Ishikawa (cell line): Measurements from ENCODE around the gene TTC16.

Source experiments
- CEBPB ChIP-seq: IDR thresholded peaks from 2 replicates; pipeline ENCODE4 v1.6.1; 2012
- CREB1 ChIP-seq: IDR thresholded peaks from 2 replicates; pipeline ENCODE4 v1.6.1; 2012; ENCODE audit warnings: low read depth
- EGR1 ChIP-seq: IDR thresholded peaks from 2 replicates; pipeline ENCODE4 v1.6.1; 2012
- EP300 ChIP-seq: IDR thresholded peaks from 2 replicates; pipeline ENCODE4 v1.6.1; 2012; ENCODE audit warnings: borderline replicate concordance
- FOXM1 ChIP-seq: IDR thresholded peaks from 2 replicates; pipeline ENCODE4 v1.6.1; 2012; ENCODE audit warnings: low read depth, borderline replicate concordance
- NFIC ChIP-seq: IDR thresholded peaks from 2 replicates; pipeline ENCODE4 v1.6.1; 2012
- RAD21 ChIP-seq: IDR thresholded peaks from 2 replicates; pipeline ENCODE4 v1.6.1; 2012; ENCODE audit warnings: low read depth
- TAF1 ChIP-seq: IDR thresholded peaks from 2 replicates; pipeline ENCODE4 v1.6.1; 2012; ENCODE audit warnings: low read depth, mild to moderate bottlenecking
- TCF12 ChIP-seq: IDR thresholded peaks from 2 replicates; pipeline ENCODE4 v1.6.1; 2012; ENCODE audit warnings: low read depth
- TEAD4 ChIP-seq: IDR thresholded peaks from 2 replicates; pipeline ENCODE4 v1.6.1; 2012
- YY1 ChIP-seq: IDR thresholded peaks from 2 replicates; pipeline ENCODE4 v1.6.1; 2012; ENCODE audit warnings: low read depth
- ZBTB7A ChIP-seq: IDR thresholded peaks from 2 replicates; pipeline ENCODE4 v1.6.1; 2012; ENCODE audit warnings: low read depth
- TF ChIP-seq, protein P1 (sequence below): IDR thresholded peaks from 2 replicates; pipeline ENCODE4 v1.6.1; 2012; ENCODE audit warnings: low read depth, mild to moderate bottlenecking
- TF ChIP-seq, protein P2 (sequence below): IDR thresholded peaks from 2 replicates; pipeline ENCODE4 v1.6.1; 2012
- TF ChIP-seq, protein P3 (sequence below): IDR thresholded peaks from 2 replicates; pipeline ENCODE4 v1.6.1; 2012

The TTC16 gene

DNA sequence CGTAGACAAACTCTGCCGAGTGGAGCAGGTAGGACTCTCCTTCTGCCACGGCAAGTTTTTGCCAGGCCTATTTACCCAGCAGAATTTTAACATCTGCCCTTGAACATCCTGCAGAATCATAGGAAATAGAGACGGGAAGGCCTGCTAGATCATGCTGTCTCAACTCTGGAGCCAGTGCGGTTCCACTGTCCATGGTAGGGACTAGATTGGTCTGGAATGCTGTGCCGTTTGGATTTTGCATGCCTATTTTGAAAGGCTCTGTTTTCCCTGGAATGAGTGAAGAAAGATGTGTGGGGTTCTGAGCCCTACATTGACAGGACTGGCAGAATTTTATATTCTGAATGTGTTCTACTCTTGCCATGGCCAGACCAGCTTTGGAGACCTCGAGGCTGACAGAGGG, 42.6 kb upstream of the TTC16 start:
- TF ChIP-seq CREB1: no peak
- TF ChIP-seq, protein P1, sequence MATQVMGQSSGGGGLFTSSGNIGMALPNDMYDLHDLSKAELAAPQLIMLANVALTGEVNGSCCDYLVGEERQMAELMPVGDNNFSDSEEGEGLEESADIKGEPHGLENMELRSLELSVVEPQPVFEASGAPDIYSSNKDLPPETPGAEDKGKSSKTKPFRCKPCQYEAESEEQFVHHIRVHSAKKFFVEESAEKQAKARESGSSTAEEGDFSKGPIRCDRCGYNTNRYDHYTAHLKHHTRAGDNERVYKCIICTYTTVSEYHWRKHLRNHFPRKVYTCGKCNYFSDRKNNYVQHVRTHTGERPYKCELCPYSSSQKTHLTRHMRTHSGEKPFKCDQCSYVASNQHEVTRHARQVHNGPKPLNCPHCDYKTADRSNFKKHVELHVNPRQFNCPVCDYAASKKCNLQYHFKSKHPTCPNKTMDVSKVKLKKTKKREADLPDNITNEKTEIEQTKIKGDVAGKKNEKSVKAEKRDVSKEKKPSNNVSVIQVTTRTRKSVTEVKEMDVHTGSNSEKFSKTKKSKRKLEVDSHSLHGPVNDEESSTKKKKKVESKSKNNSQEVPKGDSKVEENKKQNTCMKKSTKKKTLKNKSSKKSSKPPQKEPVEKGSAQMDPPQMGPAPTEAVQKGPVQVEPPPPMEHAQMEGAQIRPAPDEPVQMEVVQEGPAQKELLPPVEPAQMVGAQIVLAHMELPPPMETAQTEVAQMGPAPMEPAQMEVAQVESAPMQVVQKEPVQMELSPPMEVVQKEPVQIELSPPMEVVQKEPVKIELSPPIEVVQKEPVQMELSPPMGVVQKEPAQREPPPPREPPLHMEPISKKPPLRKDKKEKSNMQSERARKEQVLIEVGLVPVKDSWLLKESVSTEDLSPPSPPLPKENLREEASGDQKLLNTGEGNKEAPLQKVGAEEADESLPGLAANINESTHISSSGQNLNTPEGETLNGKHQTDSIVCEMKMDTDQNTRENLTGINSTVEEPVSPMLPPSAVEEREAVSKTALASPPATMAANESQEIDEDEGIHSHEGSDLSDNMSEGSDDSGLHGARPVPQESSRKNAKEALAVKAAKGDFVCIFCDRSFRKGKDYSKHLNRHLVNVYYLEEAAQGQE: peak; percentile 52; the same call in 1 of the 2 replicates
- TF ChIP-seq CEBPB: no peak

DNA sequence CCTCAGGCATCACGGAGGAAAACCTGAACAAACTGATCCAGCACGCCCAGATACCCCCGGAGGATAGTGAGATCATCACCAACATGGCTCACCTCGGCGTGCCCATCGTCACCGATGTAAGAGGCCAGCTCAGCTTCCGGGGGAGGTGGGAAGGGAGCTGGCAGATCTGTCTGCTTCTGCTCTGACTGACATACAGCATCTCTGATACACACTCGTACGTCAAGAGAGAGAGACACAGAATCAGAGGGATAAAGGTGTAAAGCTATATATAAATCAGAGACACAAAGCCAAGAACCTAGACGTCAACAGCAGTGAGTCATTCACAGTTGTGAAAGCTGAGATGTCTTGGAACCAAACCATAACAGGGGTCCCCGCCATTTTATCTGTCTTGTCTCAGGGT, 39.2 kb upstream of the TTC16 start:
- TF ChIP-seq, protein P2, sequence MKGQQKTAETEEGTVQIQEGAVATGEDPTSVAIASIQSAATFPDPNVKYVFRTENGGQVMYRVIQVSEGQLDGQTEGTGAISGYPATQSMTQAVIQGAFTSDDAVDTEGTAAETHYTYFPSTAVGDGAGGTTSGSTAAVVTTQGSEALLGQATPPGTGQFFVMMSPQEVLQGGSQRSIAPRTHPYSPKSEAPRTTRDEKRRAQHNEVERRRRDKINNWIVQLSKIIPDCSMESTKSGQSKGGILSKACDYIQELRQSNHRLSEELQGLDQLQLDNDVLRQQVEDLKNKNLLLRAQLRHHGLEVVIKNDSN: no peak
- TF ChIP-seq EGR1 (no peak), TAF1 (no peak), ZBTB7A (no peak), YY1 (no peak), CREB1 (no peak), TEAD4 (no peak), EP300 (no peak), RAD21 (no peak), CEBPB (no peak), TCF12 (no peak)
- TF ChIP-seq, protein P1: no peak

DNA sequence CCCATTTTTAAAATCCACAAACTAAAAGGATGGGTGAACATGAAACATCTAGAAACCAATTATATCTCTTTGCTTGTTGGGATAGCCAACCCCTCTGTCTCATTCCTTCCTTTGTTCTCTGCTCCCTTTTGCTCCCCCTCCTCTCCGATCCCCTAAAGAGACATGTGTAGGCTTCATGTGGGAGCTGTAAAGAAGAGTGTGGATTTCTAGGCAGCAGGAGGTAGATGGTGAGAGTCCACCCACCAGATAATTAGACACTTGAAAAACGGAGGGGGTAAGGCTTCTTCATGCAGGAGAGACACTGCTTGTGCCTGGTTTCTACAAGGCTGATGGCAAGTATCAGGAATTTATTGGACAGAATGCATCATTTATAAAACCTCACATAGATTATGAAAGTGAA, 36.4 kb upstream of the TTC16 start:
- TF ChIP-seq FOXM1 (no peak), ZBTB7A (no peak), YY1 (no peak), TEAD4 (no peak), TCF12 (no peak), EGR1 (no peak), TAF1 (no peak)

DNA sequence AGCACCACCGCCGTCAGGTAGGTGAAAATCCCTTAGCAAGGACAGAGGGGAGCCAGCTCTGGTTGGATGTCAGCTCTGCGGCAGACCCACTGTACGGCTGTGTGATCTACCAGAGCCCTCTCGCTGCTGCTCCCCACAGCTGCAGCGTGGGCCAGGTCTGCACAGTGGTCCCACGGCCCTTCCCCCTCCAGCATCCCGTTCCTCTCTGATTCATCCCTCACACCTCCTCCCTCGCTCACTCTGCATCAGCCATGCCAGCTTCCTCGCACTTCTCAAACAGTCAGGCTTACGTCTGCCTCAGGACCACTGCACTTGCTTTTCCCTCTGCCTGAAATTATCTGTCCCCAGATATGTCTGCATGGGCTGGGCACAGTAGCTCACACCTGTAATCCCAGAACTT, 35.7 kb upstream of the TTC16 start:
- no peak for TF ChIP-seq ZBTB7A
- no peak for TF ChIP-seq NFIC
- TF ChIP-seq, protein P1: no peak
- no peak for TF ChIP-seq EP300
- no peak for TF ChIP-seq TEAD4
- TF ChIP-seq, protein P2: no peak

DNA sequence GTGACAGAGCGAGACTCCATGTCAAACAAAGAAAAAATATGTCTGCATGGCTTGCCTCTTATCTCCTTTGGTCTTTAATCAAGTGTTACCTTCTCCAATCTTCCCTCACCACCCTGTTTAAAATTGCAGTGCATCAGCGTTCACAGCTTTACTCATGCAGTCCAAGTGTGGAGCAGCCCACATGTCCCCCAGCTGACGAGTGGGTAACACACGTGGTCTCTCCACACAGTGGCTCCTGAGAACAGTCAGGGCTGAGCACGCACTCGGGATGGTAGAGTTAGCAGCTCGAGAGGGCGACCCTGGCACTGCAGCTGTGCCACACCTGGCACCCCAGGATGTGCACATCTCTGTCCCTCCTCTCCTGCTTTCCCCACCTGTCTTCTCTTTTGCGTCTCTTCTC, 35.0 kb upstream of the TTC16 start:
- TF ChIP-seq YY1 (no peak), CEBPB (no peak), TAF1 (no peak), RAD21 (no peak), NFIC (no peak), TCF12 (no peak), TEAD4 (no peak), EP300 (no peak), CREB1 (no peak), EGR1 (no peak), FOXM1 (no peak)
- TF ChIP-seq, protein P2: no peak
- TF ChIP-seq, protein P3, sequence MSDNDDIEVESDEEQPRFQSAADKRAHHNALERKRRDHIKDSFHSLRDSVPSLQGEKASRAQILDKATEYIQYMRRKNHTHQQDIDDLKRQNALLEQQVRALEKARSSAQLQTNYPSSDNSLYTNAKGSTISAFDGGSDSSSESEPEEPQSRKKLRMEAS: no peak
